GM19455 (cell line): ENCODE data around the gene GPAM.

Source experiments
- ATAC-seq: cut with Tn5 transposase; IDR thresholded peaks from one replicate; pipeline ENCODE4 v1.9.1; 2021; ENCODE audit not compliant: unreplicated experiment

GPAM gene

DNA sequence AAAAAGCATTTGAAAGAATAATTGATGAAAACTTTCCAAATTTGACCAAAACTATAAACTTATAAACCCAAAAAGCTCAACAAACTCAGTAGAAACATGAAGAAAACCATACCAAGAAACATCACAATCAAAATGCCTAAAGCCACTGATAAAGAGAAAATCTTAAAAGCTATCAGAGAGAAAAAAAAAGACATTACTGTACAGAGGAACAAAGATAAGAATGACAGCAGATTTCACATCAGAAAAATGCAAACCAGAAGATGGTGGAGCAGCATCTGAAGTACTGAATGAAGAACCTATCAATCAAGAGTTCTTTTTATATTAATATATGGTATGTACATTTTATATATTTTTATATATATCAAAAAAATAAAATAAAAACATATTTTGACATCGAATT is 2.4 kb upstream of the GPAM start:
- no peak for ATAC-seq

DNA sequence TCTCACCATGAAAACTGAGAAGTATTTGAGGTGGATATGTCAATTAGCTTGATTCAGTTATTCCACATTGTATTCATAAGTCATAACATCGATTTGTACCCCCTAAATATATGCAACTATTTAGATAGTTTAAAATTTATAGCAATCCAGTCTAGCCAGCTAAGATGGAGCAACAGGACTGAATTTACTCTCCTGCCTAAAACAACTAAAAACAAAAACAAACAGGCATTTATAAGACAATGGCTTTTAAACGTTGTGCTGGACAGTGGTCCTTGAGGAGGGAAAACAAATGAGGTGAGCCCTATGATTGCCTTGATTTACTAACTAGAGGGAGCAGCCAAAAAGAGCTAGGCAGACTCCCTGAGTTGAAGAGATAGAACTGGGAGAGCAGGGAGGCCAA is 814 bp upstream of the GPAM start:
- no peak for ATAC-seq

DNA sequence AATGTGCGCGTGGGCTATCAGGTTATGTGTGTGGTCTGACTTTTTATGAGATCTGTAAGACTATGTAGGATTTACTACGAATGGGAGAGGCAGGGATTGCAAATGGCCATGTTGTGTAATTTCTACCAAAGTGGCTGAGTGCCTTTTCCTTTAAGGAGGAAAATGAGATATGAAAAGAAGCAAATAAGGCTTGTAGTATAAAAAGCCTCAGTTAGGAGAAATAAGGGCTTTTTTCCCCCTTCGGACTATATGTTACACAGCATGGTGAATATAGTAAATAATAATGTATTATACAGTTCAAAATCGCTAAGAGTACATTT is 447 bp upstream of the GPAM start:
- no peak for ATAC-seq

DNA sequence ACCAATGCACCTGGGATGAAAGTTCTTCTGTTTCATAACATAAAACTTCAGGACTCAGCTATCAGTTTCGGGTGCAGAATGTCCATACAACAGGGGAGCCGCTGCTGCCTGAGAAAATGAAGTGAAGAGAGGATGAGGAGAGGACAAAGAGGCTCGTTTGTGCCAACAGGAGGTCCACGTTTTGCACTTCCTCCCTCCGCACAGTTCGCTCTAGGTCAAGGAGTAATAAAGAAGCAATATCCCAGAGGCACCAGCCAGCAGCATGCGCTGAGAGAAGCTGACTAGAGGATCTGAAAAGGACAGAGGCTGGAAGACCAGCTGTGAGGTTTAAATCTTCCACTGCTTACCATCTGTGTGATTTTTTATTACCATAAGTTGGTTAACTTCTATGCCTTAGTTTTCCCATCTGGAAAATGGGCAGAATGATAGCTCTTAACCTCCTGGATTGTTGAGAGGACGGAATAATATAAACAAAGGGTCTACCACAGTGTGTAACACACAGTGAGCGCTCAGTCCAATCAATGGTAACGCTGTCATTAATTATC is 709 bp downstream of the GPAM start:
- ATAC-seq: no peak

DNA sequence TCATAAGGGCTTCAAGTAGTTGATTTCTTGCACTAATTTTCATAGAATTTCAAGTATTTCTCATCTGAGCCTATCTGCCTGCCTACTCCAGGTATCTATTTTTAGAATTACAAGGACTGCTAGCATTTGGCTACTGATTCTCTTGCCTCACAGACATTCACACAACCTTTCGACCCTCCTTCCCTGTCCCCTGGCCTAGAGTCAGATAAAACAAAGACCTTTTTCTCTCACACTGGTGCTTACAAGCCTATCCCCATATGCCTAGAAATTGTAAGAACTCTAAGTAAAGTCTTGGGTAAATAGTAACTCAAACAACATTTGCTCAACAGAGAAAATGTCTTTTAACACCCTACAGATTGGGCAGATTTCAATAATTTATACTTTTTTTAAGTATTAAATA is 6.3 kb downstream of the GPAM start:
- ATAC-seq: no peak

DNA sequence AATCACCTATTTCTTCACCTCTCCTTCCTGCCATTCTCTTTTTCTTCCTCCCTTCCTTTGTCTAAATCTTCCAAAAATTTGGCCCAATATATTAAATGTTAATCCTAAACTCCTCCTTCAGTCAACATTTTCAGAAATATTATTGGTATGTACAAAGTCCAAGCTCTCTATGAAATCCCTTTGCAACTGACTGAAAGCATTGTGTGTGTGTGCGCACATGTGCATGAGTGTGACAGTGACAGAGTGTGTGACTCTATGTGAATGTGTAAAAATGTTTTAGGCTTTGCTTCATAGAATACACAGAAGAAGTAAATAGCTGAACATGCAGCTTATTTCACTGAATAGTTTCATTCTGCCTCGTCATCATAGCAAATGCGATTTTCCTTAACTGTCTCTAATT is 7.0 kb downstream of the GPAM start:
- no peak for ATAC-seq

DNA sequence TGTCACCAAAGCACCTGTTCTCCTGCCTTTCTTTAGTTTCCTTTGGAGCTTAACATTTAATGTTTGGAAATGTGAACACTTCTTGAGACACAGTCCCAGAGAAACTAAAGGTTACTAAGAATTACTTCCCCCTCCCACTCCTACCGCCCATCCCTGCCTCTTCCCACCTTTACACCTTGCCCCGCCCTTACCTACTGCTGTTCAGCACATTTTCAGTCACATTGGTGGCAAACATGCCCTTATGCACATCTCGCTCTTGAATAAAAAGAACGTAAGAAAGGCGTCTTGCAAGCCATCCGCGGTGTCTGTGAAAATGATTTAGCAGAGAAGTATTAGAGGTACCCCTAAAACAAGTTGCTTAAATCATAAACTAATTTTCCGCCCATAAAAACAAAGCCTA is 8.2 kb downstream of the GPAM start:
- no peak for ATAC-seq

DNA sequence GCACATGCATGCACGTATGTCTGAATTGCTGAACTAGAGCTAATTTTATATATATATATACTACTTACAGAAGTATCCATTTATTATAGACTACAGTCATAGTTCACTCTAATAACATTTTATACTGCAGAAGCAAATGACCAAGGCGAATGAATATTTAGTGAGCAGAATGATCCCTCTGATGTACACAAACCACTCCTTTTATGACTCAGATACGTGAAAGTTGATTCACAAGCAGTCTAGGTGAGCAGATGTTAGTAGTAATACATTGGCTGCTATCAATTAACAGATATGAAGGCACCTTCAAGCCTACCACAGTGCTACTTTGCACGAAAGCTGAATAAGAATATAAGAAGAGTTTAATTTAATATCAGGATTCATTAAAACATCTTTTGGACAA is 10.4 kb downstream of the GPAM start:
- no peak for ATAC-seq

DNA sequence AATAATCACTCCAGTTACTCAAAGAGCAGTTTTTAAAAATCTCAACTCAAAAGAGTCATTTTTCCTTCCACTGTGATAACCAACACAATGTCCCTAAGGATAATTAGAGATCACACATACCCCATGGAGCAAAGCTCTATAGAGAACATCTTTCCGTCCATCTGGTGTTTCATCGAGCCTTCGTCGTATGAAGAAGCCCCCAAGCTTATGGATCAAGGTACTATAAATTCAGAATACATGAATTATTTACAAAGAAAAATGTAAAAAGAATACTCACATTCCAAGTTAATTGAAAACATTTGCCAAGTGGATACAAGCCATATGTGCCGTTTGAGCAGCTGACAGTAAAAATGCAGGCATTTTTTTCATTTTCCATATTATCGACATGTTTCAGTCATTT is 14.8 kb downstream of the GPAM start:
- ATAC-seq: no peak

DNA sequence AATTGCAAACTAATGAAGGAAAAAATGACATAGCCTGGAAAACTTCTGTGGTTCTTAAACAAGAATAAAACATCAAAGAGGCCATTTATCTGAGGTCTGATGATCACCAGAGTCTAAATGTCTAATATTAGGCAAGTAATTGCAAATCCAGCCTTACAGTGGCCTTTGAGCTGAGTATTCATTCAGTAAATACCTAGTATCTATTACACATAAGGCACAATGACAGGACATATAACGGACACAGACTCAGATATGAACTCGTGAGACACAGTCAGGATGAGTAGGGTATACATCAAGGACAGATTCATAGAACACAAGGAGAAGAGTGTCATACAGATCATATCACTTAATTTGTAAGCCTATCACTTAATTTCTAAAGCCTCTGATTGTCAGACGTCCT is 16.8 kb downstream of the GPAM start:
- no peak for ATAC-seq

DNA sequence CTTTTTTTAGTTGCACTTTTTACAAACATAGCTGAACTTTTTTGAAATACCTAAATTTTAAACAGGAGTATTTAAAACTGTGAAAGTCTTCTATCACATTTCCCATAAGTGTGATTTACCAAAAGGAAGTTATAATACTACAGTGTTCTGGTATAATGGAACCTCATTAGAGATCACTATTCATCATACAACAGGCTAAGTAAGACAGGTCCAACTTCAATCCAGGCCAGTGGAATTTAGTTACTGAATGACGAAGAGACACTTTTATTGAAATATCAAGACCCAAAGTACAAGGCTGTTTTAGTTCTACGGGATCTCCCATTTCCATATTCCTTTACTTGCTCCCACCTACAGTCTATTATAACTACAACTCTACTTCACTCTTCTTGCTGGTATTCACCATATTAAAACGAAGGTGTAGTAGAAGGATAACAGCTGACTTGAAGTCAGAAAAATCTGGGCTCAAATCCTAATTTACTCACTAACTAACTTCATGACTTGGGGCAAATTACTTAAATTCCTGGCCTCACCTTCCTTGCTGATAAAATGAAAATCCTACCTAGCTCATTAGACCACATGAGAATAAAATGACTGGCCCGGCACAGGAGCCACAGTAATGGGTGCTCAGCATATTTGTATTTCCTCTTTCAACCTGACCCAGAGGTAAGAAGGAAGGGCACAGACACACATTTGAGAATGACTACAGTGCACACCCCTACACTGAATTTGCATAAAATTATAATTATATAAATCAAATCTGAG is 21.6 kb downstream of the GPAM start:
- no peak for ATAC-seq

DNA sequence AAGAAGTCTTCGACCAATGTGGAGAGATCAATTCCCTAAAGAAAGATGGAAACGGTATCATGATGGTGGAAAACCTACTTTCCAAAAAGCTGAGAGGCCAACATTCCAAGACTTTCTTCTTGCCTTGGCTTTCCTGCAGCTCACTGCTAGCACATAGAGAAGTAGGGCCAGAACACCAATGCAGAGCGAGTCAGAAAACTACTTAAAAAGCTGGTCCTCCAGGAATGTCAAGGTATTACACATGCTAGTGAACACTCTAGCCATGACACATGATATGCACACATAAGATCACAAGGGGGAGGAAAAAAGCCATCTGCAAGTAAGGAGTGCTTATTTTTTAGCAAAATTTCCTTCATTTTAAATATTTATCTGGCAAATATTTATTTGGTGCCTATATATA is 22.7 kb downstream of the GPAM start:
- no peak for ATAC-seq

DNA sequence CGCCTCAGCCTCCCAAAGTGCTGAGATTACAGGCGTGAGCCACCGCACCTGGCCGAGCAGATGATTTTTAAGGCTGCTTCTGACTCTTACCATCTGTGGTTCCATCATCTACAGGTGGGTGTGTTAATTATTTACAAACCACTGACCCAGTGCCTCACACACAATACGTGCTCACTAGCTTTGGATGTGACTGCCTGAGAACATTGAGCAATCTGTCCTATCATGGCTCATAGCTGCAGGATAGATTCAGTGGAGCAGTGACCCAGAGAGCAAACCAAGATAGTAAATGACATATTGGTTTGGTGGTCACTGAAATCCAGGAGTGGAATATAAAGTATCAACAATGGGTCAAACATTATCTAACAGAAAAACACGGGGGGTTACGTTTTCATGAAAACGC is 24.1 kb downstream of the GPAM start:
- no peak for ATAC-seq

DNA sequence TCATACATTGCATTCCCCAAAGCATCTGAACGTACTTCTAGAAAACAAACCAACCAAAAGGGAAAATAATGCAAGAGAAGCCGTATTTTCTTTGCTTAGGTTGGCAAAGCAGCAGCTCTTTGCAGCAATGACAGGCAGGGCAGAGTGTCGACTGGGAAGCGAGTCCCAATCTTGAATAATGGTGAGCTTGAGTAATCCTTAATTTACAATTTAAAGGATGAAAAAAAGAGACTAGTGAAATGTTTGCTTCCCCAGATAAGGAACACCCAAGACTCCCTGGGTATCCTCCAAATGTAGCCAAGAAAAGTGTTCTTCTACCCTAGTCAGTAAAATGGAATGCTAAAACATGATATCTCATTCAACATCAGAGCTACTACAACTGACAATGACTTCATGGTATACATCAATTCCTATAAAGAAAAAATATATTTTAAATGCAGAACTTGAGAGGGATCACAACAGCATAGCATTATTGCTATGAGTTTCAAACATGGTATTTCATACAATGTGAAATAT is 32.0 kb downstream of the GPAM start:
- no peak for ATAC-seq

DNA sequence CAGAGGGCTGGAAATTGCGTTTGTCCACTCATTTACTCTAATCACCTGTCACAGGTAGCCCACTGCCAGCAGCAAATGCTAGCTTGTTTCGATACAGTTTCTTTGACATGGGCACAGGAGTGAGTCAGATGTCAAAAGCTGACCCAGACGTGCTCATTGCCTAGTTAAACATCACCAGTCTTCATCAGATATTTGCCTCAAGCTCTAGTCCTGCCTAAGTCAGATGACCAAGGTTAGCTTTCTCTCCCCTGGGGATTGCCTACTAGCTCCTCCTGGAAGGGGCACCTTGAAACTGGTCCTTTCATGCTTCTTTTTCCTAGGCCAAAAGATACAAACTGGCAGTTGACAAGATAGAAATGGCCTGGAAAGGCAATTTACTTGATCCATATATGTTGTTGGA is 35.2 kb downstream of the GPAM start:
- ATAC-seq: no peak

DNA sequence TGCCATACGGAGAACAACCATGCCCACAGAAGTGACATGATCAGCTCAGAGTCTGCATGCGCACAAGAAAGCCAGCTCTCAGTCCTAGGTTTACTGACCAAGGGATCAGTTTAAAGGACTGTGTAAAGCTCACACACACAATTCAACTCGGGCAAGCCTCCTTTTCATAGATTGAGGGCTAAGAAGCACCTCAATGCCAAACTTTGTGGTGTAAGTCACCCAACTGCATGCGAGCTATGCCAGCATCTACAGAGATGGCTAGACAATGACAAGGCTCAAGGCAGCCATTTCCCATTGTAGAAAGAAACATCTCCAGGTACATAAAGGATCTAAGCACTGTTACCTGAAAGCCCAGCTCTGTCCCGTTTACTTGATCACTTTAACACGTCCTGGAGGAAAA is 36.8 kb downstream of the GPAM start:
- no peak for ATAC-seq

DNA sequence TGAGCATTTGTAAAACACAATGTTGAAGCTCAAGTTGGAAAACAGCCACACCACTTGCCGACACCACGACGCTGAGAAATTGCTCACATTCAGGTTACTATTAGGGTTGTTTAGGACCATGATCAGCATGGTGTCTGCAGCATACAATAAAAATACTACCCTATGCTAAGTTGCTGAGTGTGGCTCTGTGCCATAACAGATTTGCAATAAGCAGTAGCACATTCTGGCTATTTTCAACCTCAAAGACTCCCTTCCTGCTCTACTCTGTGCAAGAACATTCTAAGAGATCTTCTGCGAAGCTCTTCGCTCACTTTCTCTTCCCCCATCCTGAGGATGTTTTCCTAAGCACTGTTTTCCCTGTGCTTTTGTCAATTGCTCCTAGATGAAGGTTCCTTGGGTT is 38.3 kb downstream of the GPAM start:
- ATAC-seq: no peak

DNA sequence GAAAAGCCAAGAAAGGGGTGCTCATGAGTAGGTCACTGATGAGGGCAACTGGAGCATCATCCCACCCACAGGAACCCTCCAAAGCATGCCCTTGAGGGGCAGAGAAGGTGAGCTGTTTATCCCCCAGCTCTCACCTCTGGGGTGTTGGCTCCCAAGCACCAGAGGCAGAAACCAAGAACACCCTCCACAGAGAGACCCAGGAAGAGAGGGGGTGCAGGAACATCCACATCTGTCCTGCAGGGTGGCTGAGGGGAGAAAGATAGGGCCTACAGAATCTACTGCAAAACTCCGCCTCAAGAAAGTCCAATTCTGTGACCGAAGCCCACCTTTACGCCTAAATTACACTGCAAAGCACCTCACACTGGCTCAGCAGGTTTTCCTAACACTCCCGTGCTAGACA is 40.1 kb downstream of the GPAM start:
- no peak for ATAC-seq

DNA sequence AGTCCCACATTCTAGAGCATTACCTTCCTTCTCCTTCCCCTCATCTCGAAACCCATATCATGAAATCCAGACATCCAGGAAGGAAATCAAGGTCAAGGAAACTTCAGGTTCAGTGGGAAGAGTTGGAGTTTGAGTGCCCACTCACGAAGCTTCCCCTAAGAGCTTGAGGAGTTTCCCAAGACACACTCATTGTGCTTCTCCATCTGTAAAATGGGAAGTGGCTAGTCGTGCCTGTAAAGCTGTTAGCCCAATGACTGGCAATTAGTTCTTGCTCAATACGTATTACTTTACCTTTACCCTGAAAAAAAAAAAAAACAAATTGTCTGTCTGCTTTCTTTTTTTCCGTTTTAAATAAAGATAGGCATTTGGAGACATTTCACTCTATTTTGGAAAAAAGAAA is 42.3 kb downstream of the GPAM start:
- no peak for ATAC-seq

DNA sequence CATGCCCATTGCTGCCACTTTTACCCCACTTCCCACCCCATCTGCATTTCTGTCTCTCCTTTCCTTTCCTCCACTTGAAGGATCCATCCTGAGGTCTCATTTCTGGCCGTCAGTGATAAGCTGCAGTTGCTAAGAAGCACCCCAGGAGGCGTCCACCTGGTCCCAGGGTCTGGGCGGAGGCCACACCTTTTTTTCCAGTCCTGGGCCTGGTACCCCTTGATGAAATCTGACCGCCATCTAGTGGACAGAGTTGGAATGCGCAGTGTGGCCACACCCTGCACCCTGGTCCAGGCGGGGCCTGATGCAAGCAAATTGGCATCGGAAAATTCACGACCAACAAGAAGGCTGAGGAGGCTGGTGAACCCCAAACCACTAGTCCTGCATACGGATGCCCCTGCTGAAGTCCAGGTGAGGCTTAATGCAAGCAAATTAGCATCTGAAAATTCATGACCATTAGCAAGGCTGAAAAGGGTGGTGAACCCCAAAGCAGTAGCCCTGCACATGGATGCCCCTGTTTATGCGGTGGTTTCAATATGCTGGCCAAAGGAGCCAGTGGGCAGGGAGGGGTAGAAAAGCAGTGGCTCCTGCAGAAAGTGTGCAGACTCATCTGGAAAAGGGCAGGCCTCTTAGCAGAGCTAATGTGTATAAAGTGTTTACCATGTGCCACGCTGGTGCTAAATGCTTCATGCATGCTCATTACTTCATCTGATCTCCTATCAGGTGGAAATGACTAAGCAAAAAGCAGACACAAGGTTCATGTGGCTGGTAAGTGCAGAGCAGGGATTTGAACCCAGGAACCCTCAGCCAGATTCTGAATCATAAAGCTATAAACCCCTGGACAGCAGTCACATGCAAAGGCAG is 43.2 kb downstream of the GPAM start:
- ATAC-seq: peak; percentile 97

DNA sequence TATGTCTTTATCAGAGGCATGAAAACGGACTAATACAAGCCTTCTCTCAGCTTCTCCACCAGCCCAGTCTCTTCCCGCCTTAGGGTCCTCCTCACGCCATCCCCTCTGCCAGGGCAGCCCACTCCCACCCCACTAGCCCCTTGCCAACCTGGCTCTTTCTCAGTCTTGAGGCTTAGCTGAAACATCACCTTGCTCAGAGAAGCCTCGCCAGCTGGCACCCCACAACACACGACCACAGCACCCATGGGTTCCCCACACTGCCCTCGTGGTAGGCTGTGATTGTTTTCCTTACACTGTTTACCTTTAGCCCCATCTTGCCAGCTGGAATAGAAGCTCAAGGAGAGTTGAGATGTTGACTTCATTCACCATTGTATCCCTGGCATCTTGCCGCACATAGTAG is 44.4 kb downstream of the GPAM start:
- no peak for ATAC-seq
